Measurements from ENCODE around the gene CTTN. TPM values are rescaled to one million over a fixed set of nuclear protein-coding genes. Genes with fewer than 3 reads are reported as not detected.

CTTN gene
- polyA plus RNA-seq, 4 donors, result 101 to 218 (median 122) TPM

DNA sequence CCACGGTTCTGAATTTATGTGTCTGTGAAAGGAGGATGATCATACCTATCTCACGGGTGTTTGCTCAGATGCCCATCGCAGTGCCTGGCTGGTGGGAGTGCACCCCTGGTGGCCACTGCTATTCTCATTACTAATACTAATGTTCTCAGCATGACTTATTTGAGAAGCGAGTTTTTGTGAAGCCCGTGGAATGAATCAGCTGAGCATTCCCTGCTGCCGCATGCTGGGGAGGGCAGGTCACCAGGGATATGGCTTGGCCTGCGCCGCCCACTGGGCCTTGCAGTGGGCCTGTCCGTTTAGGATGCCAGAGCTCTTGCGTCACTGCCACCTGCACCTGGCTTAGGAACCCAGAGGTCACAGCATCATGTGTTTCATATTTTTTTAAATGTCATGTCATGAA, 16.9 kb downstream of the CTTN start:
- DNase-seq, result no peak
- WGBS, 3 donors, result 83 to 89% (median 84%) methylated on average over 10 of the region's 10 CpGs
- Histone ChIP-seq H3K4me1 (ENCODE audit: control insufficient read depth in 3 of 3, insufficient read depth in 2 of 3, low read depth in 1 of 3, low read length in 2 of 3) (no peaks in the 10 kb centered on the region), H3K4me3 (ENCODE audit: low read depth in 1 of 3, low read length in 3 of 3) (no peak overlapping the region), H3K27me3 (ENCODE audit: control insufficient read depth in 3 of 3, insufficient read depth in 3 of 3, low read length in 3 of 3) (no peaks in the 10 kb centered on the region), H3K36me3 (ENCODE audit: control insufficient read depth in 3 of 3, insufficient read depth in 2 of 3, low read depth in 1 of 3, low read length in 3 of 3) (peaks cover 28 to 91% (median 37%) of the 10 kb centered on the region in 3 donors), H3K27ac (ENCODE audit: low read depth in 1 of 3, low read length in 2 of 3) (no peak overlapping the region), H3K9me3 (ENCODE audit: control insufficient read depth in 2 of 2, insufficient read depth in 1 of 2, low read depth in 1 of 2, low read length in 1 of 2) (no peaks in the 10 kb centered on the region)
- no peak for FAIRE-seq

DNA sequence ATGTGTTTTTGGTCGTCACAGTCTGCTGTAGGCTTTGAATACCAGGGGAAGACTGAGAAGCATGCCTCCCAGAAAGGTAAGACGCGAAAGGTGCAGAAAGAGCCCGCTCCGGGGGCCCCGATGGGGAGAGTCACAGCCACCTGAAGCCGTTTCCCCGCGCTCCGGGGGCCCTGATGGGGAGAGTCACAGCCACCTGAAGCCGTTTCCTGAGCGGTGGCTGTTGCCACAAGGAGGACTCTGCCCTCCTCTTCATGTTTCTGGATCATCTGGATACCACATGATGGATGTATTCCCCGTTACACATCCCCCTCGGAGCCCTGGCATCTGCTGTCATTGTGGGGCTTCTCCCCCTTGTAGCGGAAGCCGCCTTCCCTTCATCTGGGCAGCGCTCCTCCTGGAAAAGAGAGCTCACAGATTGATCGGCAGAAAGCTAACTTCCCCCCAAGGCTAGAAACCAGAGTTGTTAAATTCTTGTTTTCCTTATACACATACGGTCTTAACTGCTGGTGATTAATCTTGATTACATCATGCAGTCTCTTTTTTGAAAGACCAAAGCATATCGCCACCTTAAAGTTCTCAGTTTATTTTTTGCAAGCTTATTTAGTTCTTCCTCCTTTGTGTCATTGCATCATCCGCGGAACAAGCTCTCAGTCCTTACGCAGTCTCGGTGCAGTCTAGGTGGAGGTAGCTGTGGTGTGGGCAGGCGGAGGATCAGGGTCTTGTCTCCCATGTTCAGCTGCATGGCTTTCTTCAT, 17.5 kb downstream of the CTTN start:
- no peak for DNase-seq
- Histone ChIP-seq H3K27ac (ENCODE audit: low read depth in 1 of 3, low read length in 2 of 3) (no peak overlapping the region), H3K27me3 (ENCODE audit: control insufficient read depth in 3 of 3, insufficient read depth in 3 of 3, low read length in 3 of 3) (no peaks in the 10 kb centered on the region), H3K36me3 (ENCODE audit: control insufficient read depth in 3 of 3, insufficient read depth in 2 of 3, low read depth in 1 of 3, low read length in 3 of 3) (peaks cover 25 to 91% (median 37%) of the 10 kb centered on the region in 3 donors), H3K4me1 (ENCODE audit: control insufficient read depth in 3 of 3, insufficient read depth in 2 of 3, low read depth in 1 of 3, low read length in 2 of 3) (no peaks in the 10 kb centered on the region), H3K4me3 (ENCODE audit: low read depth in 1 of 3, low read length in 3 of 3) (no peak overlapping the region), H3K9me3 (ENCODE audit: control insufficient read depth in 2 of 2, insufficient read depth in 1 of 2, low read depth in 1 of 2, low read length in 1 of 2) (no peaks in the 10 kb centered on the region)
- WGBS, 3 donors, result 79 to 92% (median 83%) methylated on average over 25 of the region's 25 CpGs
- no peak for FAIRE-seq

GRCh38 chr11:70416881-70417280, 18.6 kb downstream of the CTTN start:
- Histone ChIP-seq H3K4me3 (ENCODE audit: low read depth in 1 of 3, low read length in 3 of 3) (no peak overlapping the region), H3K4me1 (ENCODE audit: control insufficient read depth in 3 of 3, insufficient read depth in 2 of 3, low read depth in 1 of 3, low read length in 2 of 3) (no peaks in the 10 kb centered on the region), H3K36me3 (ENCODE audit: control insufficient read depth in 3 of 3, insufficient read depth in 2 of 3, low read depth in 1 of 3, low read length in 3 of 3) (peaks cover 21 to 91% (median 32%) of the 10 kb centered on the region in 3 donors), H3K9me3 (ENCODE audit: control insufficient read depth in 2 of 2, insufficient read depth in 1 of 2, low read depth in 1 of 2, low read length in 1 of 2) (no peaks in the 10 kb centered on the region), H3K27me3 (ENCODE audit: control insufficient read depth in 3 of 3, insufficient read depth in 3 of 3, low read length in 3 of 3) (no peaks in the 10 kb centered on the region), H3K27ac (ENCODE audit: low read depth in 1 of 3, low read length in 2 of 3) (no peak overlapping the region)
- no peak for DNase-seq
- WGBS, 3 donors, result 90 to 96% (median 95%) methylated on average over 20 of the region's 20 CpGs
- FAIRE-seq, result no peak

- H3K27ac ChIP-seq (ENCODE audit: low read depth in 1 of 3, low read length in 2 of 3), result no peak overlapping the region
- H3K9me3 ChIP-seq (ENCODE audit: control insufficient read depth in 2 of 2, insufficient read depth in 1 of 2, low read depth in 1 of 2, low read length in 1 of 2), result no peaks in the 10 kb centered on the region
- no peak overlapping the region for H3K4me3 ChIP-seq (ENCODE audit: low read depth in 1 of 3, low read length in 3 of 3)
- no peaks in the 10 kb centered on the region for H3K27me3 ChIP-seq (ENCODE audit: control insufficient read depth in 3 of 3, insufficient read depth in 3 of 3, low read length in 3 of 3)
- H3K4me1 ChIP-seq (ENCODE audit: control insufficient read depth in 3 of 3, insufficient read depth in 2 of 3, low read depth in 1 of 3, low read length in 2 of 3), result no peaks in the 10 kb centered on the region
- H3K36me3 ChIP-seq (ENCODE audit: control insufficient read depth in 3 of 3, insufficient read depth in 2 of 3, low read depth in 1 of 3, low read length in 3 of 3), result peaks cover 17 to 91% (median 35%) of the 10 kb centered on the region in 3 donors
- DNase-seq (no peak), FAIRE-seq (no peak)
- WGBS, 3 donors, result 94 to 98% (median 95%) methylated on average over 12 of the region's 12 CpGs
Measured at GRCh38 chr11:70418130-70418529, 19.8 kb downstream of the CTTN start.

GRCh38 chr11:70419307-70420007, 21.1 kb downstream of the CTTN start:
- Histone ChIP-seq H3K36me3 (ENCODE audit: control insufficient read depth in 3 of 3, insufficient read depth in 2 of 3, low read depth in 1 of 3, low read length in 3 of 3) (peaks cover 14 to 93% (median 28%) of the 10 kb centered on the region in 3 donors), H3K27ac (ENCODE audit: low read depth in 1 of 3, low read length in 2 of 3) (no peak overlapping the region), H3K4me3 (ENCODE audit: low read depth in 1 of 3, low read length in 3 of 3) (no peak overlapping the region), H3K27me3 (ENCODE audit: control insufficient read depth in 3 of 3, insufficient read depth in 3 of 3, low read length in 3 of 3) (no peaks in the 10 kb centered on the region), H3K4me1 (ENCODE audit: control insufficient read depth in 3 of 3, insufficient read depth in 2 of 3, low read depth in 1 of 3, low read length in 2 of 3) (no peaks in the 10 kb centered on the region), H3K9me3 (ENCODE audit: control insufficient read depth in 2 of 2, insufficient read depth in 1 of 2, low read depth in 1 of 2, low read length in 1 of 2) (no peaks in the 10 kb centered on the region)
- FAIRE-seq (no peak), DNase-seq (no peak)
- 92 to 95% (median 93%) methylated on average over 17 of the region's 17 CpGs for WGBS, 3 donors

- no peak for FAIRE-seq
- Histone ChIP-seq H3K27ac (ENCODE audit: low read depth in 1 of 3, low read length in 2 of 3) (no peak overlapping the region), H3K27me3 (ENCODE audit: control insufficient read depth in 3 of 3, insufficient read depth in 3 of 3, low read length in 3 of 3) (no peaks in the 10 kb centered on the region), H3K4me1 (ENCODE audit: control insufficient read depth in 3 of 3, insufficient read depth in 2 of 3, low read depth in 1 of 3, low read length in 2 of 3) (no peaks in the 10 kb centered on the region), H3K4me3 (ENCODE audit: low read depth in 1 of 3, low read length in 3 of 3) (no peak overlapping the region), H3K36me3 (ENCODE audit: control insufficient read depth in 3 of 3, insufficient read depth in 2 of 3, low read depth in 1 of 3, low read length in 3 of 3) (peaks cover 10 to 93% (median 23%) of the 10 kb centered on the region in 3 donors), H3K9me3 (ENCODE audit: control insufficient read depth in 2 of 2, insufficient read depth in 1 of 2, low read depth in 1 of 2, low read length in 1 of 2) (no peaks in the 10 kb centered on the region)
- DNase-seq, result no peak
- 87 to 92% (median 88%) methylated on average over 14 of the region's 14 CpGs for WGBS, 3 donors
Measured at GRCh38 chr11:70420008-70420464, 21.7 kb downstream of the CTTN start.

DNA sequence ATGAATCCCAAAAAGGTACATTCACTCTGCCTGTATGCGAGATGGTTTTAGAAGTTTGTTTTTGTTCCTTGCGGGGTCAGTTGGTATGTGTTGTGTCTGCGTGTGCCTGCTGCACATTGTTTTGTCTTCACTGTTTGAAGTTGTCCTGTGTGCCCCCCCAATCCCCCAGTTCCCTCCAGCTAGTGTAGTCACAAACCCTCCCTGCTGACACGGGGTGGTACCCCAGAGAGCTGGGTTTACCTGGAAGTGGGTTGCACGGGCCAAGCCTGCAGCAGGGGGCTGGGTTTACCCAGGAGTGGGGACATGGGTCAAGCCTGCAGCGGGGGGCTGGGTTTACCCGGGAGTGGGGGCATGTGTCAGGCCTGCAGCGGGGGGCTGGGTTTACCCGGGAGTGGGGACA, 22.2 kb downstream of the CTTN start:
- no peaks in the 10 kb centered on the region for H3K27me3 ChIP-seq (ENCODE audit: control insufficient read depth in 3 of 3, insufficient read depth in 3 of 3, low read length in 3 of 3)
- H3K36me3 ChIP-seq (ENCODE audit: control insufficient read depth in 3 of 3, insufficient read depth in 2 of 3, low read depth in 1 of 3, low read length in 3 of 3), result peaks cover 13 to 93% (median 21%) of the 10 kb centered on the region in 3 donors
- FAIRE-seq (no peak), DNase-seq (no peak)
- no peak overlapping the region for H3K27ac ChIP-seq (ENCODE audit: low read depth in 1 of 3, low read length in 2 of 3)
- no peaks in the 10 kb centered on the region for H3K4me1 ChIP-seq (ENCODE audit: control insufficient read depth in 3 of 3, insufficient read depth in 2 of 3, low read depth in 1 of 3, low read length in 2 of 3)
- H3K4me3 ChIP-seq (ENCODE audit: low read depth in 1 of 3, low read length in 3 of 3), result no peak overlapping the region
- WGBS, 3 donors, result 90 to 96% (median 91%) methylated on average over 9 of the region's 9 CpGs
- no peaks in the 10 kb centered on the region for H3K9me3 ChIP-seq (ENCODE audit: control insufficient read depth in 2 of 2, insufficient read depth in 1 of 2, low read depth in 1 of 2, low read length in 1 of 2)

DNA sequence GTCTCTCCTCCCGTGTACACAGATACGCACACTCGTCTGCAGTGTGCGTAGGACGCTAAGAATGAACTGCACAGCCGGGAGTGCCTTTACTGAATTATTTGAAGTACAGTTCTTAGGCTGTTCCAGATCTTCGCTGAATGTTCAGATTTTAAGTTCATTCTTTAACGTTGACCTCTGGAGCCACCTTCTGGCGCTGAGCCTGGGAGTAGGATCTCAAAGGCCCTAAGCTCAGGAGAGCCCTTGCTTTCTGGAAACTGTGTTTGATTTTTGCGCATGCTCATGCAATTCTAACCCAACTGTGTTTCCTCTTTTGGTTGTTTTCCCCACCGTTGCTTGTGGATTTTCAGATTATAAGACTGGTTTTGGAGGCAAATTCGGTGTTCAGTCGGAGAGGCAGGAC, 22.8 kb downstream of the CTTN start:
- Histone ChIP-seq H3K4me3 (ENCODE audit: low read depth in 1 of 3, low read length in 3 of 3) (no peak overlapping the region), H3K36me3 (ENCODE audit: control insufficient read depth in 3 of 3, insufficient read depth in 2 of 3, low read depth in 1 of 3, low read length in 3 of 3) (peaks cover 17 to 92% (median 25%) of the 10 kb centered on the region in 3 donors), H3K9me3 (ENCODE audit: control insufficient read depth in 2 of 2, insufficient read depth in 1 of 2, low read depth in 1 of 2, low read length in 1 of 2) (no peaks in the 10 kb centered on the region), H3K27ac (ENCODE audit: low read depth in 1 of 3, low read length in 2 of 3) (no peak overlapping the region), H3K4me1 (ENCODE audit: control insufficient read depth in 3 of 3, insufficient read depth in 2 of 3, low read depth in 1 of 3, low read length in 2 of 3) (no peaks in the 10 kb centered on the region), H3K27me3 (ENCODE audit: control insufficient read depth in 3 of 3, insufficient read depth in 3 of 3, low read length in 3 of 3) (no peaks in the 10 kb centered on the region)
- no peak for FAIRE-seq
- WGBS, 3 donors, result 82 to 88% (median 88%) methylated on average over 13 of the region's 13 CpGs
- DNase-seq, result no peak

Data from small intestine (tissue), 7 donors.